ENCODE data around the gene NRXN3. TPM values are rescaled to one million over a fixed set of nuclear protein-coding genes. Genes with fewer than 3 reads are reported as not detected.

The NRXN3 gene
- total RNA-seq, 1 donor = 2.5 TPM

GRCh38 chr14:79856381-79856780, 1686.2 kb downstream of the NRXN3 start:
- TF ChIP-seq, protein P1, sequence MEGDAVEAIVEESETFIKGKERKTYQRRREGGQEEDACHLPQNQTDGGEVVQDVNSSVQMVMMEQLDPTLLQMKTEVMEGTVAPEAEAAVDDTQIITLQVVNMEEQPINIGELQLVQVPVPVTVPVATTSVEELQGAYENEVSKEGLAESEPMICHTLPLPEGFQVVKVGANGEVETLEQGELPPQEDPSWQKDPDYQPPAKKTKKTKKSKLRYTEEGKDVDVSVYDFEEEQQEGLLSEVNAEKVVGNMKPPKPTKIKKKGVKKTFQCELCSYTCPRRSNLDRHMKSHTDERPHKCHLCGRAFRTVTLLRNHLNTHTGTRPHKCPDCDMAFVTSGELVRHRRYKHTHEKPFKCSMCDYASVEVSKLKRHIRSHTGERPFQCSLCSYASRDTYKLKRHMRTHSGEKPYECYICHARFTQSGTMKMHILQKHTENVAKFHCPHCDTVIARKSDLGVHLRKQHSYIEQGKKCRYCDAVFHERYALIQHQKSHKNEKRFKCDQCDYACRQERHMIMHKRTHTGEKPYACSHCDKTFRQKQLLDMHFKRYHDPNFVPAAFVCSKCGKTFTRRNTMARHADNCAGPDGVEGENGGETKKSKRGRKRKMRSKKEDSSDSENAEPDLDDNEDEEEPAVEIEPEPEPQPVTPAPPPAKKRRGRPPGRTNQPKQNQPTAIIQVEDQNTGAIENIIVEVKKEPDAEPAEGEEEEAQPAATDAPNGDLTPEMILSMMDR (IDR thresholded peaks at IDR 0.05; ENCODE audit: extremely low read depth, low read depth, low read length) = no peak
- H3K4me3 ChIP-seq (ENCODE audit: insufficient read depth, low read length) = no peak overlapping the region
- H3K27ac ChIP-seq (ENCODE audit: low read depth, low read length) = peak overlapping the region; percentile 47
- H3K27me3 ChIP-seq (ENCODE audit: insufficient read depth, low read length) = no peaks in the 10 kb centered on the region
- no peaks in the 10 kb centered on the region for H3K79me2 ChIP-seq (ENCODE audit: insufficient read depth, low read length)
- H4K20me1 ChIP-seq (ENCODE audit: insufficient read depth, low read length) = no peaks in the 10 kb centered on the region
- no peaks in the 10 kb centered on the region for H3K4me1 ChIP-seq (ENCODE audit: insufficient read depth, low read length)
- H3K36me3 ChIP-seq (ENCODE audit: insufficient read depth, low read length) = no peaks in the 10 kb centered on the region
- H3K9me3 ChIP-seq (ENCODE audit: low read depth, low read length) = no peaks in the 10 kb centered on the region
- DNase-seq (ENCODE audit: insufficient read length, low spot score, missing footprints) = no peak
- no peak overlapping the region for H2AFZ ChIP-seq (ENCODE audit: low read length)
- H3K4me2 ChIP-seq (ENCODE audit: insufficient read depth, low read length) = no peak overlapping the region

GRCh38 chr14:79861111-79861510, 1690.9 kb downstream of the NRXN3 start:
- H3K27me3 ChIP-seq (ENCODE audit: insufficient read depth, low read length) = no peaks in the 10 kb centered on the region
- TF ChIP-seq, protein P1 (IDR thresholded peaks at IDR 0.05; ENCODE audit: extremely low read depth, low read depth, low read length) = no peak
- H3K27ac ChIP-seq (ENCODE audit: low read depth, low read length) = no peak overlapping the region
- no peaks in the 10 kb centered on the region for H3K36me3 ChIP-seq (ENCODE audit: insufficient read depth, low read length)
- no peaks in the 10 kb centered on the region for H3K79me2 ChIP-seq (ENCODE audit: insufficient read depth, low read length)
- no peak for DNase-seq (ENCODE audit: insufficient read length, low spot score, missing footprints)
- H3K9me3 ChIP-seq (ENCODE audit: low read depth, low read length) = no peaks in the 10 kb centered on the region
- no peak overlapping the region for H3K4me3 ChIP-seq (ENCODE audit: insufficient read depth, low read length)
- no peaks in the 10 kb centered on the region for H3K4me1 ChIP-seq (ENCODE audit: insufficient read depth, low read length)
- H3K4me2 ChIP-seq (ENCODE audit: insufficient read depth, low read length) = no peak overlapping the region
- no peaks in the 10 kb centered on the region for H4K20me1 ChIP-seq (ENCODE audit: insufficient read depth, low read length)
- no peak overlapping the region for H2AFZ ChIP-seq (ENCODE audit: low read length)

GRCh38 chr14:79862045-79862444, 1691.9 kb downstream of the NRXN3 start:
- H2AFZ ChIP-seq (ENCODE audit: low read length) = no peak overlapping the region
- no peaks in the 10 kb centered on the region for H3K27me3 ChIP-seq (ENCODE audit: insufficient read depth, low read length)
- no peaks in the 10 kb centered on the region for H3K9me3 ChIP-seq (ENCODE audit: low read depth, low read length)
- no peaks in the 10 kb centered on the region for H3K36me3 ChIP-seq (ENCODE audit: insufficient read depth, low read length)
- no peaks in the 10 kb centered on the region for H3K79me2 ChIP-seq (ENCODE audit: insufficient read depth, low read length)
- no peaks in the 10 kb centered on the region for H4K20me1 ChIP-seq (ENCODE audit: insufficient read depth, low read length)
- DNase-seq (ENCODE audit: insufficient read length, low spot score, missing footprints) = no peak
- no peak overlapping the region for H3K27ac ChIP-seq (ENCODE audit: low read depth, low read length)
- H3K4me1 ChIP-seq (ENCODE audit: insufficient read depth, low read length) = no peaks in the 10 kb centered on the region
- H3K4me2 ChIP-seq (ENCODE audit: insufficient read depth, low read length) = no peak overlapping the region
- no peak overlapping the region for H3K4me3 ChIP-seq (ENCODE audit: insufficient read depth, low read length)
- TF ChIP-seq, protein P1 (IDR thresholded peaks at IDR 0.05; ENCODE audit: extremely low read depth, low read depth, low read length) = no peak

GRCh38 chr14:79871136-79871535, 1701.0 kb downstream of the NRXN3 start:
- Histone ChIP-seq H3K27me3 (ENCODE audit: insufficient read depth, low read length) (no peaks in the 10 kb centered on the region), H3K4me2 (ENCODE audit: insufficient read depth, low read length) (no peak overlapping the region), H3K4me3 (ENCODE audit: insufficient read depth, low read length) (no peak overlapping the region), H3K36me3 (ENCODE audit: insufficient read depth, low read length) (no peaks in the 10 kb centered on the region), H3K9me3 (ENCODE audit: low read depth, low read length) (no peaks in the 10 kb centered on the region), H3K4me1 (ENCODE audit: insufficient read depth, low read length) (no peaks in the 10 kb centered on the region), H2AFZ (ENCODE audit: low read length) (no peak overlapping the region), H4K20me1 (ENCODE audit: insufficient read depth, low read length) (no peaks in the 10 kb centered on the region), H3K27ac (ENCODE audit: low read depth, low read length) (no peak overlapping the region), H3K79me2 (ENCODE audit: insufficient read depth, low read length) (no peaks in the 10 kb centered on the region)
- TF ChIP-seq, protein P1 (IDR thresholded peaks at IDR 0.05; ENCODE audit: extremely low read depth, low read depth, low read length) = no peak
- no peak for DNase-seq (ENCODE audit: insufficient read length, low spot score, missing footprints)

Measured in osteoblast (primary cell).